Parathyroid adenoma (tissue), 2 donors: ENCODE results near the gene SERINC5.
"Not testable (repeated sequence)": the region's sequence is repeated elsewhere in the genome, so short reads cannot be mapped to it uniquely, and the experiment has no call there.

Experiments used
- H2AFZ ChIP-seq: fragments of 300-600 bp; sonication (generic); one replicate; pipeline ENCODE4 v1.7.0; 2017; ENCODE audit warnings: antibody characterized with exemption, mild to moderate bottlenecking
- H3K27ac ChIP-seq: fragments of 300-600 bp; sonication (generic); one replicate; pipeline ENCODE4 v1.7.0; 2017
- H3K27me3 ChIP-seq: fragments of 300-600 bp; sonication (generic); one replicate; pipeline ENCODE4 v1.7.0; 2017; ENCODE audit warnings: low read length; ENCODE audit not compliant: control insufficient read depth, insufficient read depth
- H3K36me3 ChIP-seq: fragments of 300-600 bp; sonication (generic); one replicate; pipeline ENCODE4 v1.7.0; 2017; ENCODE audit warnings: low read length; ENCODE audit not compliant: control insufficient read depth, insufficient read depth
- H3K4me1 ChIP-seq: fragments of 300-600 bp; sonication (generic); one replicate; pipeline ENCODE4 v1.7.0; 2017; ENCODE audit warnings: control low read depth
- H3K4me2 ChIP-seq: fragments of 300-600 bp; sonication (generic); one replicate; pipeline ENCODE4 v1.7.0; 2017; ENCODE audit warnings: low read length
- H3K4me3 ChIP-seq: fragments of 300-600 bp; sonication (generic); one replicate; pipeline ENCODE4 v1.7.0; 2017; ENCODE audit warnings: low read depth, low read length
- H3K79me2 ChIP-seq: fragments of 300-600 bp; sonication (generic); one replicate; pipeline ENCODE4 v1.7.0; 2017; ENCODE audit warnings: control low read depth
- H3K9ac ChIP-seq: fragments of 300-600 bp; sonication (generic); one replicate; pipeline ENCODE4 v1.7.0; 2017; ENCODE audit warnings: mild to moderate bottlenecking
- H3K9me3 ChIP-seq: fragments of 300-600 bp; sonication (generic); one replicate; pipeline ENCODE4 v1.7.0; 2017; ENCODE audit warnings: low read length; ENCODE audit not compliant: control insufficient read depth
- CTCF ChIP-seq: fragments of 300-600 bp; sonication (generic); IDR thresholded peaks from one replicate; pipeline ENCODE4 v1.7.0; 2017; ENCODE audit warnings: antibody characterized with exemption, mild to moderate bottlenecking
- donor health status: primary hyperparathyroidism.

SERINC5 gene

GRCh38 chr5:80275347-80275746, 19.5 kb upstream of the SERINC5 start:
- no peak overlapping the region for H2AFZ ChIP-seq
- H3K9ac ChIP-seq, result no peak overlapping the region
- H3K27ac ChIP-seq, result no peak overlapping the region
- no peak overlapping the region for H3K4me2 ChIP-seq
- H3K27me3 ChIP-seq, result no peaks in the 10 kb centered on the region
- no peak overlapping the region for H3K4me3 ChIP-seq
- H3K36me3 ChIP-seq, result no peaks in the 10 kb centered on the region
- H3K79me2 ChIP-seq, result no peaks in the 10 kb centered on the region
- no peaks in the 10 kb centered on the region for H3K9me3 ChIP-seq
- H3K4me1 ChIP-seq, result no peaks in the 10 kb centered on the region
- peak; percentile 21 for TF ChIP-seq CTCF

- H3K4me3 ChIP-seq, H3K27ac ChIP-seq, H3K9ac ChIP-seq, H3K9me3 ChIP-seq, H3K4me2 ChIP-seq, H2AFZ ChIP-seq, H3K27me3 ChIP-seq, H3K36me3 ChIP-seq, H3K79me2 ChIP-seq, H3K4me1 ChIP-seq: not testable (repeated sequence)
Measured at GRCh38 chr5:80270543-80270942, 14.7 kb upstream of the SERINC5 start.

GRCh38 chr5:80269991-80270438, 14.2 kb upstream of the SERINC5 start:
- no peaks in the 10 kb centered on the region for H3K27me3 ChIP-seq
- H3K36me3 ChIP-seq, result no peaks in the 10 kb centered on the region
- H3K27ac ChIP-seq, result no peak overlapping the region
- no peaks in the 10 kb centered on the region for H3K9me3 ChIP-seq
- TF ChIP-seq CTCF, result no peak
- no peaks in the 10 kb centered on the region for H3K79me2 ChIP-seq
- no peak overlapping the region for H3K4me2 ChIP-seq
- no peak overlapping the region for H3K9ac ChIP-seq
- no peak overlapping the region for H2AFZ ChIP-seq
- H3K4me1 ChIP-seq, result no peaks in the 10 kb centered on the region
- no peak overlapping the region for H3K4me3 ChIP-seq

- Histone ChIP-seq H3K4me2 (no peak overlapping the region), H3K27ac (no peak overlapping the region), H3K27me3 (no peaks in the 10 kb centered on the region), H3K4me1 (no peaks in the 10 kb centered on the region), H3K4me3 (no peak overlapping the region), H2AFZ (no peak overlapping the region), H3K36me3 (no peaks in the 10 kb centered on the region), H3K79me2 (no peaks in the 10 kb centered on the region), H3K9ac (no peak overlapping the region), H3K9me3 (no peaks in the 10 kb centered on the region)
- TF ChIP-seq CTCF, result no peak
Measured at GRCh38 chr5:80268916-80269315, 13.1 kb upstream of the SERINC5 start.

- Histone ChIP-seq H3K4me3 (no peak overlapping the region), H2AFZ (no peak overlapping the region), H3K9ac (no peak overlapping the region), H3K4me2 (no peak overlapping the region), H3K36me3 (no peaks in the 10 kb centered on the region), H3K79me2 (no peaks in the 10 kb centered on the region), H3K4me1 (no peaks in the 10 kb centered on the region), H3K9me3 (no peaks in the 10 kb centered on the region), H3K27me3 (no peaks in the 10 kb centered on the region), H3K27ac (no peak overlapping the region)
- no peak for TF ChIP-seq CTCF
Measured at GRCh38 chr5:80266566-80266965, 10.7 kb upstream of the SERINC5 start.
